ENCODE measurements around the gene BACE2. TPM values are rescaled to one million over a fixed set of nuclear protein-coding genes. Genes with fewer than 3 reads are reported as not detected.

BACE2 gene
- total and polyA plus RNA-seq, 2 experiments from 2014 or later = 28.4 to 37.0 TPM

GRCh38 chr21:41294548-41295231, 126.7 kb downstream of the BACE2 start:
- 95% methylated on average over 1 of the region's 1 CpG for WGBS (ENCODE audit: low lambda C conversion rate, missing lambda C conversion rate)

DNA sequence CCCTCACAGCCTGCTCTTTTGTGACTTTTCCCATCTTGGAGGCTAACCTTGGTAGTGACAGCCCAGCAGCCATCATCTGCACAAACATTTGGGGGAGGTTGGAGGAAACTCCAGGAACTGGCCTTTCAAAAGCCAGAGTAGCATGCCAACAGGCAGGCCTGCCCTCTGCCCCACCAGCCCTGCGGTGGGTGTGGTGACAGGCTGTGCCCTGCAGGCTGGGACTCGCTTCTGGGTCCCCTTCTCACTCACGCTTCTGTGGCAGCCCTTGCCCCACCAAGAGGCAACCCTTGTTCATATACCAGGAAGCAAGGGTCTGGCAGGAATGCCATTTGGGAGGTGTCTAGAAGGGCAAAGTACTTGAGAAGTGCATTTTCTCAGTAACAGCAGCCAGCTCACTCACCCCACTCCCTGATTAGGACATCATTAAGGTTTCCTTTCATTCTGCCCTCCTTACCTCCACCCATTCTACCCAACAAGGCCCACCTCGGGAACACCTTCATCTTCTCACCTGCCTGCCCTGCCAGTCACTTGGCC, 127.8 kb downstream of the BACE2 start:
- H3K9me3 ChIP-seq (ENCODE audit: low read depth) = no peaks in the 10 kb centered on the region
- H3K79me2 ChIP-seq = no peaks in the 10 kb centered on the region
- no peaks in the 10 kb centered on the region for H3K36me3 ChIP-seq (replicated peaks; ENCODE audit: insufficient read depth, low read depth)
- no peaks in the 10 kb centered on the region for H4K20me1 ChIP-seq (ENCODE audit: insufficient read depth, poor library complexity, severe bottlenecking)
- H3K4me2 ChIP-seq = no peak overlapping the region
- H3K9me2 ChIP-seq (replicated peaks; ENCODE audit: insufficient read depth) = no peaks in the 10 kb centered on the region
- TF ChIP-seq CTCF (IDR thresholded peaks at IDR 0.05; ENCODE audit: poor library complexity) = no peak
- TF ChIP-seq EZH2phosphoT487 (IDR thresholded peaks at IDR 0.05; ENCODE audit: low read depth, severe bottlenecking, unreplicated experiment) = no peak
- no peak for TF ChIP-seq EZH2 (IDR thresholded peaks at IDR 0.05; ENCODE audit: borderline replicate concordance)
- H2AFZ ChIP-seq = no peak overlapping the region
- no peak overlapping the region for H3K27ac ChIP-seq
- H3K4me1 ChIP-seq (ENCODE audit: insufficient read depth) = no peaks in the 10 kb centered on the region
- no peak for DNase-seq (ENCODE audit: low spot score)
- H3K27me3 ChIP-seq = no peaks in the 10 kb centered on the region
- no peak overlapping the region for H3K4me3 ChIP-seq
- 85% methylated on average over 4 of the region's 4 CpGs for WGBS (ENCODE audit: low lambda C conversion rate, missing lambda C conversion rate)

More at GRCh38 chr21:41294548-41295231, 126.7 kb downstream of the BACE2 start:
- H3K9me3 ChIP-seq (ENCODE audit: low read depth) = no peaks in the 10 kb centered on the region
- no peak overlapping the region for H3K27ac ChIP-seq
- no peak for TF ChIP-seq CTCF (IDR thresholded peaks at IDR 0.05; ENCODE audit: poor library complexity)
- H3K27me3 ChIP-seq = no peaks in the 10 kb centered on the region
- no peaks in the 10 kb centered on the region for H3K36me3 ChIP-seq (replicated peaks; ENCODE audit: insufficient read depth, low read depth)
- H3K4me3 ChIP-seq = no peak overlapping the region
- no peaks in the 10 kb centered on the region for H3K79me2 ChIP-seq
- no peaks in the 10 kb centered on the region for H3K9me2 ChIP-seq (replicated peaks; ENCODE audit: insufficient read depth)
- no peaks in the 10 kb centered on the region for H4K20me1 ChIP-seq (ENCODE audit: insufficient read depth, poor library complexity, severe bottlenecking)
- H3K4me1 ChIP-seq (ENCODE audit: insufficient read depth) = no peaks in the 10 kb centered on the region
- no peak overlapping the region for H2AFZ ChIP-seq
- H3K4me2 ChIP-seq = no peak overlapping the region
- no peak for DNase-seq (ENCODE audit: low spot score)

DNA sequence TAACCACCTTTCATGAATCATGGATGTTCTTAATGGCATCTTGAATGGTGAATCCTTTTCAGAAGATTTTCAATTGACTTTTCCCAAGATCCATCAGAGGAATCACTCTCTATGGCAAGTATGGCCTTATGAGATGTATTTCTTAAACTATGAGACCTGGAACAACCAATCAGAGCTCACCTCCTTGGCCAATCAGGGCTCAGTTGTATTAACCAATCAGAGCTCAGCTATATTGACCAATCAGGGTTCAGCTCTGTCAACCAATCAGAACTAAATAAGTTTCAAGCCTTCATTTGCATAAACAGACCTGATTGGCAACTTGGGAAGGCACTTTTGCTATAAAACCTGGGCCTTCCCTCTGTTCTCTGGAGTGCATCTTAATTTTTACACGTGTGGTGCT, 135.0 kb downstream of the BACE2 start:
- no peak overlapping the region for H2AFZ ChIP-seq
- no peaks in the 10 kb centered on the region for H3K9me2 ChIP-seq (replicated peaks; ENCODE audit: insufficient read depth)
- H3K4me3 ChIP-seq = no peak overlapping the region
- no peak overlapping the region for H3K4me2 ChIP-seq
- no peaks in the 10 kb centered on the region for H3K36me3 ChIP-seq (replicated peaks; ENCODE audit: insufficient read depth, low read depth)
- TF ChIP-seq CTCF (IDR thresholded peaks at IDR 0.05; ENCODE audit: poor library complexity) (no peak), EZH2 (IDR thresholded peaks at IDR 0.05; ENCODE audit: borderline replicate concordance) (no peak), EZH2phosphoT487 (IDR thresholded peaks at IDR 0.05; ENCODE audit: low read depth, severe bottlenecking, unreplicated experiment) (no peak)
- H3K79me2 ChIP-seq = no peaks in the 10 kb centered on the region
- no peaks in the 10 kb centered on the region for H4K20me1 ChIP-seq (ENCODE audit: insufficient read depth, poor library complexity, severe bottlenecking)
- H3K4me1 ChIP-seq (ENCODE audit: insufficient read depth) = no peaks in the 10 kb centered on the region
- H3K27me3 ChIP-seq = peaks cover 12% of the 10 kb centered on the region
- 96% methylated on average over 1 of the region's 1 CpG for WGBS (ENCODE audit: low lambda C conversion rate, missing lambda C conversion rate)
- no peaks in the 10 kb centered on the region for H3K9me3 ChIP-seq (ENCODE audit: low read depth)
- no peak for DNase-seq (ENCODE audit: low spot score)
- H3K27ac ChIP-seq = no peak overlapping the region
